GM21576 (cell line): ENCODE data around the gene GLUD1.
"Not testable (repeated sequence)": the region's sequence is repeated elsewhere in the genome, so short reads cannot be mapped to it uniquely, and the experiment has no call there.

Source experiments
- ATAC-seq: cut with Tn5 transposase; IDR thresholded peaks from one replicate; pipeline ENCODE4 v1.9.1; 2021; ENCODE audit warnings: mild to moderate bottlenecking, moderate library complexity; ENCODE audit not compliant: unreplicated experiment

GLUD1 gene

GRCh38 chr10:87094373-87095235, at the start of gene GLUD1, which contains the start of gene SHLD2:
Gene GLUD1 (minus strand): TSS chr10:87094843. CDS start chr10:87094769, 74 bp downstream.
Gene SHLD2 (plus strand): TSS chr10:87095206. CDS start chr10:87151355, 56,149 bp downstream.
- peak; percentile 65 for ATAC-seq

DNA sequence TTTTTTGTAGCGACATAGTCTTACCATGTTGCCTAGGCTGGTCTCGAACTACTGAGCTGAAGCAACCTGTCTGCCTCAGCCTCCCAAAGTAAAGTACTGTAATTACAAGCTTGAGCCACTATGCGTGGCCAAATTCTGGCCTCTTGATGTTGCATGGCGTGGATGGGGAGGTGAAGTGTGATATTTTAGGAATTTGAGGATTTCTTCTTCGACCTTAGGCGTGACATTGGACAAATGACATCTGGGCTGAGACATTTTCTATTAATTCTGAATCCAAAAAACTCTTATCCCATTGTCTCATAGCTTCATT, 48.4 kb upstream of the GLUD1 start:
- not testable (repeated sequence) for ATAC-seq

DNA sequence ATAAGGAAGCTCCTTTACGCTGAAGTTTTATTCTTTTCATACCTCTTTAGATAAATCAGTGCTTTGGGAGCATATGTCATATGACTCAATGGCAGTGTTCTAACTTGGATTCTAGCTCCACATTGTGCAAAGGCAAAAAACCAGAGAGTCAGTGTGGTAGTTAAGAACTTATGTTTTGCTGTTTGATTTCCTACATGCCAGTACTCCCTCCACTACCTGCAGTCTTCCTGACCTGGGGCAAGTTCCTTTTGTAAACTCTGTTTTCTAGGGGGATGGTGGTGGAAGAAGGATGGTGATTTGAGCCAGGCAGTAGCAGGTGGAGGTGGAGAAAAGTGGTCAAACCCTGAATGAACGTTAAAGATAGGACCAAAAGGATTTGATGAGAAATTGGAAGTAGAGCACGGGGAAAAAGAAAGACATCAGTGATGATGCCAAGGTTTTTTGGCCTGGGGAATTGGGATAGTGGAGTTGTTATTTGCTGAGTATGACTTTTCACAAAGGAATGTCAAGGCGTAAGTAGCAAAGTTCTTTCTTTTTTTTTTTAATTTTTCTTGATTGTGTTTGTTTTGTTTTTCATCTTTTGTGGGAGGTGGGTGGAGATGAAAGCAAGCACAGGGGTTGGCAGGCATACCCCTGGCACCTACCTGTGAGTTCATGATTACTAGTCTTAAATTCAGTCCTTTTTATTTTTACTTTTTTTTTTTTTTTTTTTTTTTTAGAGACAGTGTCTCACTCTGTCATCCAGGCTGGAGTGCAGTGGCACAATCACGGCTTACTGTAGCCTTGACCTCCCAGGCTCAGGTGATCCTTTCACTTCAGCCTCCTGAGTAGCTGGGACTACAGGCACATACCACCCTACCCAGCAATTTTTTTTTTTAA, 47.8 kb upstream of the GLUD1 start:
- ATAC-seq: not testable (repeated sequence)

- ATAC-seq: not testable (repeated sequence)
Observed at GRCh38 chr10:87137478-87137877, 42.8 kb upstream of the GLUD1 start.

GRCh38 chr10:87134440-87134839, 39.8 kb upstream of the GLUD1 start:
- ATAC-seq: not testable (repeated sequence)

- not testable (repeated sequence) for ATAC-seq
Observed at GRCh38 chr10:87133936-87134335, 39.3 kb upstream of the GLUD1 start.

GRCh38 chr10:87132176-87132575, 37.5 kb upstream of the GLUD1 start:
- not testable (repeated sequence) for ATAC-seq

DNA sequence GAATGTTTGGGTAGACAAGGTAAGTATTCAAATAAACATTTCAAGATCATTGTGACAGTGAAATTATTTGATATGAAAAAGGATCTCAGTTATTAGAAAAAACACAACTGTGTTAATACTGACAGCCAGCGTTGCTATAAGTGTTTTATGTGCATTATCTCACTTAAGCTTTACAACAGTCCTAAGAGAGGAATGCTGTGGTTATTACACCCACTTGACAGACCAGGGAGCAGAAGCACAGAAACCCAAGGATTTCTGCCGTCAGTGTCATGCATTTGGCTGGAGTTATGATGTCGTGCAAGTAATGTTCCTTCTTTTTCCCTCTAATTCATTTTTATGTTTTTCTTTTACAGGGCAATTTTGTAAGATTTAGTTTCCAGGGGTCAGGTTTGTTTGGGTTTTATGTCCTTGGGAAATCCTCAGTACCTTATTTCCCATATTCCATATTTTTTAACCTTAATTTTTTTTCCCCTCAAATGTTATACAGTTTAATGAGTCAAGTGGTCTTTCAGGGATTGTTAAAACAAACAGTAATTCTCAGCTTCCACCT, 33.0 kb upstream of the GLUD1 start:
- not testable (repeated sequence) for ATAC-seq

DNA sequence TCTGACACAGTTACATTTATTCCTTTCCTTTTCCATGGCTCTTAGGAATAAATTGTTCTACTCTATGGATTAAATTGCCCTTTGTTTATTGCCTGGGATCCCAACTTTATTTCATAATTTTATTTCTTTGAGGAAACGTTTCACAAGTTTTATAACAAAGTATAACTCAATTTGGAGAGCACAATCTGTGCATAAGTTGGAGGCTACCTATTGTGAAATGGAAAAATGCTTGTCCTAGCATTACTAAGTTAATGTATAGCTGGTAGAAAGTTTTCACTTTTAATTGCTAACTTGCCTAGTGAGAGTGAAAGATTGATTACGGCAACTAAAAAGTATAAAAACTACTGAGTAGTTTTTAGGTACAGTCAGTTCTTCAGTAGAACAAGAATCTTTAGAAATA, 32.4 kb upstream of the GLUD1 start:
- not testable (repeated sequence) for ATAC-seq

DNA sequence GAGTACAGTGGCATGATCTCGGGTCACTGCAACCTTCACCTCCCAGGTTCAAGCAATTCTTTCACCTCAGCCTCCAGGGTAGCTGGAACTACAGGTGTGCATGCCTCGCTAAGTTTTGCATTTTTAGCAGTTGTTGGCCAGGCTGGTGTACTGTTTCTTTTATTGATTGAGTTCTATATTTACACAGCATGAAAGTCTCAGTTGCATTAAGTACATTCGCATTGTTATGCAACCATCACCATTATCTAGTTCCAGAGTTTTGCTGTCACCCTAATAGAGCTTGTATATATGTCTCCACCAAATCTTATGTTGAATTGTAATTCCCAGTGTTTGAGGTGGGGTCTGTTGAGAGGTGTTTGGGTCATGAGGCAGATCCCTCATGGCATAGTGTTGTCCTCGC, 28.7 kb upstream of the GLUD1 start:
- not testable (repeated sequence) for ATAC-seq

GRCh38 chr10:87119029-87119428, 24.4 kb upstream of the GLUD1 start:
- not testable (repeated sequence) for ATAC-seq

DNA sequence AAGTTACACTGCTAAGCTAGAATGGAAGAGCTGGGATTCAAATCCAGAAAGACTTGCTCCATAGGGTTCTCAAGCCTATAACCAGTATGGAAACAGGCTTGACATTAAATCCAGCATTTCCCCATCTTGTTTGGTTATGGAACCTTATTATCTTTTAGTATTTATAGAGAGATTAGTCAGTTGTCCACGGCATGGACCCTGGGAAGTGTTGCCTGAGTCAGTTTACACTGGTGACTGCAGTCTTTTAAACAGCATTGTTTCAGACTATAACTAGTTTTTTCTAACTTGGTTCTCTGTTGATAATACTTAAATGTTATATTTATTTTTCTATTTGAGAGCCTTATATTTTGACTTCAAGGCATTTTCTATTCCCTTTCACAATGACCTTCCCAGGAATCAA, 23.5 kb upstream of the GLUD1 start:
- ATAC-seq: not testable (repeated sequence)

GRCh38 chr10:87105446-87106124, 10.9 kb upstream of the GLUD1 start:
- no peak for ATAC-seq

GRCh38 chr10:87104727-87105126, 10.1 kb upstream of the GLUD1 start:
- ATAC-seq: not testable (repeated sequence)

- ATAC-seq: no peak
Observed at GRCh38 chr10:87101996-87102395, 7.4 kb upstream of the GLUD1 start.

DNA sequence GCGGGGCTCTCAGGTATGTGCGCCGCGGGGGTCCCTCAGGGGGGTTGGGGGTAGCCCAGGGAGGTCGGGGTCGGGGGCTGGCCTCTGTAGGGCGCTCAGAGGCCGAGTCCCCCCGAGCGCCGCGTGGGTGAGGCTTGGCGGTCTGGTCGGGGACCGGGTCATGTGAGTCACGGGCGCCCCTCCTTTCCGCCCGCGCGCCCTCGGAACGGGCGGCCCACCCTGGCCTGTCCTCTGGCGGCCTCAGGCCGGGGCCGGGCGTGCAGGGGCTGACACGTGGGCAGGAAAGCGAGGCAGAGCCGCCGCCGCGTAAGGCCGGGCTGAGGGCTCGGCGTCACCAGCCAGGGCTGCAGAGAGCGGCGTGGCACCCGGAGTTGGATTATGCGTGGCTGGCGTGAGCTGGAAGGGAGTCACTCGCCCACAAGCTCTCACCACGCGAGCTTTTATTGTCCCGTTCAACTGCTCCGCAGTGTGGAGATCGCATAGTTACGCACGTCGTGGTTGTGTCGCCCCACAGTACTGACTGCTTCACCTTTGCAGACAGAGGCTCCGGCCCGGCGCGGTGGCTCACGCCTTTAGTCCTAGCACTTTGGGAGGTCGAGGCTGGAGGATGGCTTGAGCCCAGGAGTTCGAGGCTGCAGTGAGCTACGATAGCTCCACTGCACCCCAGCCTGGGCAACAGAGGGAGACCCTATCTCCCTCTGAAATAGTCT, 748 bp upstream of the GLUD1 start:
- ATAC-seq: peak; percentile 42

DNA sequence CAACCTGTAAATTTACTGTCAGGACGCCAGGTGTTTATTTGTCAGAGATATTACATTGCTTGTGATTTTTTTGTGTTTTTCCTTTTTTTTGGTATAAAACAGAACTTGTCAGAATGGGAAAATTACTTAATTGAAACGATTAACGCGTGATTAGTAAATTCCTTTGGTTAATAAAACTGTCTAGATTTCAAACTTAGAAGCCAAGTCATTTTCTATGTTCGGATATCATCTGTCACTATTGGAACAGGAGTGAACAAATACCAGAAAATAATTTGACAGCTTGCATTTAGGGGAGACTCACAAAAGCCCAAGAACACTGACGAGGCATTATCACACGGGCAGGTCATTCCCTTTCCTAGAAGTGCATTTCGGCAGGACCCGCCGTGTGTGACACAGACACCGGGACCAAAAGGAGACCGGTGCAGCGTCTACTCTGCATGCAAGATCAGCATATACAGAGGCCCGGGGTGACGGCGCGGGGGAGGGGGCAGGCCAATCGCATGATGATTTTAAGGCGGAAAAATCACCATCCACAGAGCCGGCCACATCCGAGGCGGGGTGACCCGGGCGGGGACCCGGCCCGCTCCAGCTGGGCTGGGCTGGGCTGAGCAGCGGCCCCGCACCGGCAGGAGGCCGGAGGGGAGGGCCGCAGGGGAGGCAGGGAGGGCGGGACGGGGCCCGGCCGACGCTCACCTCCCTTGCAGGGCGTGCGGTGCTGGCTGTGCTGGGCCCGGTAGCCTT, 841 bp downstream of the GLUD1 start:
- peak; percentile 27 for ATAC-seq

- no peak for ATAC-seq
Observed at GRCh38 chr10:87092861-87093631, 1.6 kb downstream of the GLUD1 start.
